Fibroblast of skin of scalp (primary cell): ENCODE results near the gene SHISA3. TPM values are rescaled to one million over a fixed set of nuclear protein-coding genes. Genes with fewer than 3 reads are reported as not detected.
"Not testable (repeated sequence)": the region's sequence is repeated elsewhere in the genome, so short reads cannot be mapped to it uniquely, and the experiment has no call there.

Source experiments
- DNase-seq: peaks from one replicate; pipeline ENCODE4 v3.0.0-alpha.2; 2013
- polyA plus RNA-seq, 2 experiments: library from polyadenylated mRNA; unstranded; fragments of 120-200 nt; gene quantifications; one replicate each; pipeline ENCODE4 v1.2.1, GENCODE V29; 2013; ENCODE audit not compliant: insufficient read length in 2 of 2

The SHISA3 gene
- polyA plus RNA-seq (2013, experiment 1 of 2; ENCODE audit: insufficient read length): 0.87 TPM
- 1.2 TPM for polyA plus RNA-seq (2013, experiment 2 of 2; ENCODE audit: insufficient read length)

DNA sequence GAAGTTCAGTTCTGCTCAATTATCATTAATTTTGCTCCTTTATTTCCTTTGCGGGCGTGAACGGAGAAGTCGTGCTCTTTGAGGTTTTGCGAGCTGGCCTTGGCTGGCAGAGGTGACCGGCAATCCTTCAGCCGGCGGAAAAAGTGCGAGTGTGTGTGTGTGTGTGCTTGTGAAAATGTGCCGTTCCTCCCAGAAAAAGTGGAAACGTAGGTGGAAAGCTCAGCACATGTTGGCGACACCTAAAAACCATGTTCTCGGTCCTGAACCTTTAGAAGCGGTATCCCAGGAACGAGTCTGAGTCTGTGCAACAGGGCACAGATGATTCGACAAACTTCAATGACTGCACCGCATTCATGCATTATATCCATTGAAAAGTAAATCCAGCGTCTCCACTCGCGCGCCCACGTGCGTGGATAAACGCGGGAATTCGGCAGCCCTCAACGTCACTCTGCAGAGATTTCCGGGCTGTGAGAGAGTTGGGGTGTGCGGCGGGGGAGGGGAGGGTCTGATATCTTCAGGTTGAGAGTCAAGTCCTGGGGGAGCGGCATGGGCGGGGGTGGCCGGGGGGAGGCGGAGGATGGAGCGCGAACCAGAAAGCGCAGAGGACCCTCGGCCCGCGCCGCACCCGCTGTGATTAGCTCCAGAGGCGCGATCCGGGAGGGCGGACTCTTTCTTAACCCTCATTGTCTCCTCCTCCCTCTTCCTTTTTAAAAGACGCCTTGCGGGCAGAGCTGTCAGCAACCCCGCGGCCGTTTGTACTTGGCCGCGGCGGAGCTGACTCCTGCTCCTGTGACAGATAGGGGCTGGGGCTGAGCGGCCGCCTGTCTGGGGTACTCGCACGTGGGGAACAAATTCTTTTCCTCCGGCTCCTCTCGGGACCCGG, at the start of gene SHISA3:
TSS of gene SHISA3 (plus strand) at position 737 of the 883 bp plus-strand sequence. CDS start 569 bp downstream, outside the sequence.
- peak; percentile 29 for DNase-seq

DNA sequence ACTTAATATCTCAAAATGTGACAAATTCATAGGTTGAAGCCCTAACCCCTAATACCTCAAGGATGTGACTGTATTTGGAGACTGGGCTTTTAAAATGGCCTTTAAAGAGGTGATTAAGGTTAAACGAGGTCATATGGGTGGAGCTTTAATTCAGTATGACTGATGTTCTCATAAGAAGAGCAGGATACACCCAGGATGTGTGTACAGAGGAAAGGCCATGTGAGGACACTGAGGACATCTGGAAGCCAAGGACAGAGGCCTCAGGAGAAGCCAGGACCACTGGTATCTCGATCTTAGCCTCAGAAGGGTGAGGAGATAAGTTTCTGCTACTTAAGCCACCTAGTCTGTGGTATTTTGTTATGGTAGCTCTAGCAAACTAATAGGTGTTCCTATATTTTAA, 49.0 kb upstream of the SHISA3 start:
- no peak for DNase-seq

DNA sequence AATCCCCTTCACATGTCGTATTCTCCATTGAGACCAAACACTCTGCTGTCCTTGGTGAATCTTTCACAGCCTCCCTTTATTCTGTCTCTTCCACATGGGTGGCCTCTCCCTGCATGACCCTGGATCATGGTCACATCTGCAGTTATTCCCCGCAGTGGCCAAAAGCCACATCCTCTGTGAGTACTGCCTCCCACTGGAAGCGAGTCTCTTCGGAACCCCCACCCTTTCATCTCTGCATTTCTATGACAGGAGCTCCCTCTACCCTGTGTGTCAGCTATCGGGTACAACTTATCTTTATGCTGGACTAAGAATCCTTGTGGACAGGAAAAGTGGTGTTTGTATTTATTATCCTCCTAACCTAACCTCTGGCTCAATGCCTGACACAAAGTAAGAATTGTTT, 48.6 kb upstream of the SHISA3 start:
- DNase-seq: no peak

DNA sequence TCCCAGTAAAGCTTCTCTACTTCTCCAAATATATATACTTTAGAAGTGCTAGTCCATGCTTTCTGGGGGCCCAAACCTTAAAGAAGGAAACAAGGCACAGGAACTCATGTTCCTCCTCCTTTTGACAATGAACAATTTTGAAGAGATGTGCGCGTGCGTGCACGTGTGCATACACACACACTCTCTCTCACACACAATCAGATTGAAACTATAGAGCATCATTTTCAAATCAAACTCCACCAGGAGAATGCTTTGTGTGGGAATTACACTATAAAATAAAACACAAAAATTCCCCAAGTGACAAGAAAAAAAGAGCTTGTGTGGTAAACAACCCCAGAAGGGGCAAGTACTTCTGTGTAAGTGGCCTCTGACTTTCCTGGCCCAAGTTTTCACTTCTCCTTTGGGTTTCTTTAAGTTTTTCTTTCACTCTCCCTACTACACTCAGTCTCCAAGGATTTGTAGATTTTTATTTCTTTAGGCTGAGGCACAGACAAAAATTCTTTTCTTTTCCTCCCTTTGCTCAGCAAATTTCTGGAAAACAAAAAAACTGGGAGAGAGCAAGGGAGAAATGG, 46.6 kb upstream of the SHISA3 start:
- no peak for DNase-seq

DNA sequence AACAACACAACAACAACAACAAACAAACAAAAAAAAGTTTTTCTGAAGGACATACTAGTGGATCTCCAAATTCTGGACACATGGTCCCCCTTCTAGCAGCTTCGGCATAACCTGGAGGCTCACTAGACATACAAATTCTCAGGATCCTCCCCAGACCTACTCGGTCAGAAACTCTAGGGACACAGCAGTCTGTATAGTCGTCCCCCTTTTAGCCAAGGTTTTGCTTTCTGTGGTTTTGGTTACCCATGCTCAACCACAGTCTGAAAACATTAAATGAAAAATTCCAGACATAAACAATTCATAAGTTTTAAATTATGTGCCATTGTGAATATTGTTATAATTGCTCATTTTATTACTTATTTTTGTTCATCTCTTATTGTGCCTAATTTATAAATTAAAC, 45.2 kb upstream of the SHISA3 start:
- DNase-seq: no peak

DNA sequence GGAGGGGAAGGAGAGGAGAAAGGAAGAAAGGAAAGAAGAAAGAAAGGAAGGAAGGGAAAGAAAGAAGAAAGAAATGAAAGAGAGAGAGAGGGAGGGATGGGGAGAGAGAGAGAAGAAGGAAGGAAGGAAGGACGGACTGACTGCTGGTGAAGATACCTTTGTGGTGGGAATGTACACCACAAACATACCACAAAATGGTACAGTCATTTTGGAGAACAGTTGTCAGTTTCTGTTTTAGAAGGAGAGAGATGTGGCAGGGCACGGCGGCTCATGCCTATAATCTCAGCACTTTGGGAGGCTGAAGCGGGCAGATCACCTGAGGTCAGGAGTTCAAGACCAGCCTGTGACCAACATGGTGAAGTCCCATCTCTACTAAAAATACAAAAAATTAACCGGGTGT, 40.0 kb upstream of the SHISA3 start:
- DNase-seq: no peak

- DNase-seq: no peak
Measured at GRCh38 chr4:42359711-42360110, 37.6 kb upstream of the SHISA3 start.

DNA sequence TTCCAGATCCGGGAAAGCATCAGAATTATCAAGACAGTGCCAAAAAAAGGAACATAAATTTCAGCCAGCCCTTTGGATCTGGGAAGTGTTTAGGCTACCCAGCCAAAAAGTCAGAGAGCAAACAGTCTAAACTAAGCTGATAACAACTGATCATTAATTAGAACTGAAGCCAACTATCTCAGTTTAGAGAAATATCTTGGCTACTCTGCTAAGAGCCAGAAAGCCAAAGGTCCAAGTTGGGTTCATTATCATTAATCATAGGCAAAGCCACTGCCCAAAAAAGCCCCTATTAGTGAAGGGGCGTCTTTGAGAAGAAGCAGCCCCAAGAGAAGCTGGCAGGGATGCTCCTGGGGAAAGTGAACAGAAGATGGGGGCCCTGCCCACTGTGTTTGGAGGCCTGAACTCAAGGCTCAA, 37.0 kb upstream of the SHISA3 start:
- DNase-seq: no peak

DNA sequence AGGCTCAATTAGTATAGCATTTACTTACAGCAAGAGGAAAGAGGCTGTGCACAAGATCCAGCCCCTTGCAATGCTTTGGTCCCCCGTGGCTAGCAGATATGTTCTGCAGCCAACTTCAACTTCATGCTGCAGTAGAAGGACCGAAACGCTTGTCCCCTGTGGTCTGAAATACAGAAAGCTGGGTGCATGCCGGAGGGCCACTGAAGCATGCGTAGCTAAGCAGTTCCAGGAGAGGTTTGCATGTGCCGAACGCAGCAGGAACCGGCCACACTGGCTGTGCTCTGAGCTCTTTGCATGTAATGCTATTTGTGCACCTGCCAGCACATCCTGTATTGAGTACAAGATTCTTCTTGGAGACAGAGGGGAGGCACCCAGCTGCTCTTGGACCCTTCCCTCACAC, 35.8 kb upstream of the SHISA3 start:
- DNase-seq: no peak

DNA sequence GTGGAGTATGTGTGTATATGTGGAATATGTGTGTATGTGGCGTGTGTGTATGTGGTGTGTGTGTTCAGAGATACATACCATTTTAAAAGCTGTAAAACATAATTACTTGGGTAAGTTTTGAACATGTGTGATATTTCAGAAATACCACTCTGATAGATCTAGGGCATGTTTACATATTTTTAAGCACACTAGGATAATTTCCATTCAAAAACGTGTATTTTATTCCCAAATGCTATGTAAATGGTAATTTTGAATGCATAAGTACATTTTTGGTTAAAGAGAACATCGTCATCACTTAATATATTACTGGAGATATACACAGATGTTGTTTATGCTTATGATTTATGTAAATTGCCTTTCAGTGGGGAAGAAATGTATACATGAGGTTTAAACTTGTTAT, 34.7 kb upstream of the SHISA3 start:
- no peak for DNase-seq

DNA sequence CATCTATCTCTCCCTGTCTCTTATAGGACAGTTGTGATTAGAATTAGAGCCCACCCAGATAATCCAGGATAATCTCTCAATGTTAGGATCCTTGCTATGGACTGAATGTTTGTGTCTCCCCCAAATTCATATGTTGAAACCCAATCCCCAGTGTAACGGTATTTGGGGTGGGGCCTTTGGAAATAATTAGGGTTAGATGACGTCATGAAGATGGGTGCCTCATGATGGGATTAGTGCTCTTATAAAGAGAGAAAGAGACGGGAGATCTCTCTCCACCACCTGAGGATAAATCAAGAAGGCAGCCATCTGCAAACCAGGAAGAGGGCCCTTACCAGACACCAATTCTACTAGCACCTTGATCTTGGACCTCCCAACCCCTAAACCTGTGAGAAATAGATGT, 33.7 kb upstream of the SHISA3 start:
- no peak for DNase-seq

DNA sequence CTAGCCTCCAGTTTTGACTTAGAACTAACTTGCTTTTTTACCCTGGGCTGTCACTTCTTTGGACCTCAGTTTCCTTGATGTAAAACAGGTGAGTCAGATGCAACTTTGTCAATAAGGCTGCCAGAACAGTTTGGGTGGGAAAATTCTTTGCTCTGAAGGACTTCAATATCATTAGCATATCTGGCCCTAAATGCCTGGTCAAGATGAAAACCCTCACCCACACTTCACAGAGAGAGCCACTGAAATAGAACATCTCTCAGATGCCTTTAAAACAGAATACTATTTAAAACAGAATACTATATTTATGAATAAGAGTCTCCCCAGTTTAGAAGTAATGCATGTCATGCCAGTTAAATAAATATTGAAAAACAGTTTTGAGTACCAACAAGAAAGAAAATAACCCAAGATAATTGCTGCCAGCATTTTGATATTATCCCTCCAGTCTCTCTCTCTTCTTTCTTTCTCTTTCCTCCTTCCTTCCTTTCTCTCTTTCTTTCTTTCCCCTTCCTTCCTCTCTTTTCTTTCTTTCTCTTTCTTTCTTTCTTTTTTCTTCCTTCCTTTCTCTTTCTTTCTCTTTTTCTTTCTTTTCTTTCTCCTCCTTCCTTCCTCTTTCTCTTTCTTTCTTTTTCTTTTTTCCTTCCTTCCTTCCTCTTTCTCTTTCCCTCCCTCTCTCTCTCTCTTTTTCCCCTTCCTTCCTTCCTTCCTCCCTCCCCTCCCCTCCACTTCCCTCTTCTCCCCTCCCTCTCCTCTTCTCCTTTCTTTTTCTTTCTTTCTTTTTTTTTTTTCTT, 32.8 kb upstream of the SHISA3 start:
- no peak for DNase-seq

GRCh38 chr4:42366959-42367358, 30.3 kb upstream of the SHISA3 start:
- no peak for DNase-seq

DNA sequence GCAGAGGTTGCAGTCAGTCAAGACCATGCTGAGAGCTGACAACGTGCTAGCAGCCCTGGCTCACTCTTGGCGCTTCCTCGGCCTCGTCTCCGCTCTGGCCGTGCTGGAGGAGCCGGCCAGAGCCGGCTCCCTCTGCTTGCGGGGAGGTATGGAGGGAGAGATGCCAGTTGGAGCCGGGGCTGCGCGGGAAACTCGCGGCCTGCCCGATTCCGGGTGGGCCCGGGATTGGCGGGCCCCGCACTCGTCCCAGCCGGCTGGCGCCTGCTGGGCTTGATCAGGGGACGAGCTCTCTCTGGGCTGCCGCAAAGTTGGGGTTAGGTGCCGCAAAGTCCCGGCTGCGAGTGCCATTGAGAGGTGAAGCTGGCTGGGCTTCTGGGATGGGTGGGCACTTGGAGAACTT, 27.8 kb upstream of the SHISA3 start:
- no peak for DNase-seq

GRCh38 chr4:42371305-42372252, 25.7 kb upstream of the SHISA3 start:
- peak; percentile 59 for DNase-seq

GRCh38 chr4:42372303-42372702, 25.0 kb upstream of the SHISA3 start:
- not testable (repeated sequence) for DNase-seq

- no peak for DNase-seq
Measured at GRCh38 chr4:42377497-42377896, 19.8 kb upstream of the SHISA3 start.

- DNase-seq: no peak
Measured at GRCh38 chr4:42381666-42382065, 15.6 kb upstream of the SHISA3 start.

DNA sequence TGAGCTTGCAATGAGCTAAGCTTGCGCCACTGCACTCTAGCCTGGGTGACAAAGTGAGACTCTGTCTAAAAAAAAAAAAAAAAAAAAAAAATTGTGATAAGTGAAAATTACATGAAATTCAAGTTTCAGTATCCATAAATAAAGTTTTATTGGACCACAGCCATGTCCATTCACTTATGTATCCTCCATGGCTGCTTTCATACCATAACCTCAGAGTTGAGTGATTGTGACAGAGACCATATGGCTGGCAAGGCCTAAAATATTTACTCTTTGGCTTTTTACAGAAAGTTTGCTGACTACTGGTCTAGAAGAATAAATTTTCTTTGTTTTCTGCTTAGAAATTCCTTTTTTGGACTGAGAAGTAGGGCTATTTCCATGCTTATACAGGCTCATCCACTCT, 11.8 kb upstream of the SHISA3 start:
- no peak for DNase-seq

- DNase-seq: no peak
Measured at GRCh38 chr4:42390622-42391354, 6.5 kb upstream of the SHISA3 start.

DNA sequence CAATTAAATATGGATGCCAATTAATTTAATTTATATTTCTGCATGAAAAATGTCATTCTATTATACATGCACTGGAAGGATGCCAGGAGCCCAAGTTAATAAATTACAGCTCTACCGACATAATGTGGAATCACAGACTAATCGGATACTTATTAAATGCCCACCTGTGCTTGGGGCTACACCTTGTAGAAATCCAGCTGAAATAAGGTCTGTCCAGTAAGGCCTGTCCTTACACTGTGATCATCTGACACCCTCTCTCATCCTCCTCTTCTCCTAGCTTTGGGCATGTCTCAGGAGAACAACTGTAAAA, 6.0 kb upstream of the SHISA3 start:
- DNase-seq: no peak

DNA sequence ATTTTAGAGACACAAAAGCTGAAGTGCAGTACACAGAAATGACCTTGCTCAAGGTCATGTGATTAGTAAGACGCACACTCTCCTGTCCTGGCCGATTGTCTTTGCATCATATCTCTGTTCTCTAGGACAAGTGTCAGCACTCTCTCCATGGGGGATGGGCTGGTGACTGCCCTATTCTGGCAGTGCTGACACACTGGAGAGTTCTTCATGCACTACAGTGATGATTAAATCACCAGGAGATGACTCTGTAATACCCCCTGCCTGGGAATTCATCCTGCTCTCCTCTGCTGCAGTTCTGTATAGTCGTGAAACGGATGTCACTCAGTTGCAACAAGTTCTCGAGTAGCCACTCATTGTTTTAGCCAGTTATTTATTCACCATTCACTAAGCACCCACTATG, 5.3 kb upstream of the SHISA3 start:
- DNase-seq: peak; percentile 37
